SK-N-SH (cell line): ENCODE data around the gene ATP8A2.

Source experiments
- JUND ChIP-seq: IDR thresholded peaks from 2 replicates; pipeline ENCODE4 v1.4.0; 2012
- POLR2AphosphoS5 ChIP-seq: IDR thresholded peaks from 2 replicates; pipeline ENCODE4 v1.6.1; 2012; ENCODE audit warnings: low read depth, low read length
- RAD21 ChIP-seq: IDR thresholded peaks from 2 replicates; pipeline ENCODE4 v1.6.1; 2012; ENCODE audit warnings: mild to moderate bottlenecking, low read length
- TAF1 ChIP-seq: IDR thresholded peaks from 2 replicates; pipeline ENCODE4 v1.6.1; 2012; ENCODE audit warnings: low read depth, mild to moderate bottlenecking, low read length, moderate library complexity, borderline replicate concordance
- YY1 ChIP-seq: IDR thresholded peaks from 2 replicates; pipeline ENCODE4 v1.4.0; 2012; ENCODE audit warnings: low read depth, mild to moderate bottlenecking
- TF ChIP-seq, protein P1 (sequence below): fragments of 200-600 bp; sonication (generic); IDR thresholded peaks from 2 replicates; pipeline ENCODE4 v1.6.1; 2017; ENCODE audit warnings: antibody characterized with exemption, mild to moderate bottlenecking, moderate library complexity

GRCh38 chr13:25840261-25840660, 468.5 kb downstream of the ATP8A2 start:
- no peak for TF ChIP-seq POLR2AphosphoS5
- no peak for TF ChIP-seq RAD21
- TF ChIP-seq YY1, result no peak
- no peak for TF ChIP-seq JUND
- TF ChIP-seq, protein P1, sequence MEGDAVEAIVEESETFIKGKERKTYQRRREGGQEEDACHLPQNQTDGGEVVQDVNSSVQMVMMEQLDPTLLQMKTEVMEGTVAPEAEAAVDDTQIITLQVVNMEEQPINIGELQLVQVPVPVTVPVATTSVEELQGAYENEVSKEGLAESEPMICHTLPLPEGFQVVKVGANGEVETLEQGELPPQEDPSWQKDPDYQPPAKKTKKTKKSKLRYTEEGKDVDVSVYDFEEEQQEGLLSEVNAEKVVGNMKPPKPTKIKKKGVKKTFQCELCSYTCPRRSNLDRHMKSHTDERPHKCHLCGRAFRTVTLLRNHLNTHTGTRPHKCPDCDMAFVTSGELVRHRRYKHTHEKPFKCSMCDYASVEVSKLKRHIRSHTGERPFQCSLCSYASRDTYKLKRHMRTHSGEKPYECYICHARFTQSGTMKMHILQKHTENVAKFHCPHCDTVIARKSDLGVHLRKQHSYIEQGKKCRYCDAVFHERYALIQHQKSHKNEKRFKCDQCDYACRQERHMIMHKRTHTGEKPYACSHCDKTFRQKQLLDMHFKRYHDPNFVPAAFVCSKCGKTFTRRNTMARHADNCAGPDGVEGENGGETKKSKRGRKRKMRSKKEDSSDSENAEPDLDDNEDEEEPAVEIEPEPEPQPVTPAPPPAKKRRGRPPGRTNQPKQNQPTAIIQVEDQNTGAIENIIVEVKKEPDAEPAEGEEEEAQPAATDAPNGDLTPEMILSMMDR, result no peak
- TF ChIP-seq TAF1, result no peak
